PFSK-1 (cell line): Measurements from ENCODE around the gene VAV3.

Experiments
- FOXP2 ChIP-seq: optimal IDR thresholded peaks from 2 replicates; pipeline ENCODE3; 2011; ENCODE audit warnings: borderline replicate concordance, control low read depth, inconsistent platforms; ENCODE audit not compliant: insufficient read depth; ENCODE audit errors: extremely low read length, extremely low read depth
- POLR2AphosphoS5 ChIP-seq: IDR thresholded peaks from 2 replicates; pipeline ENCODE4 v1.6.1; 2012; ENCODE audit warnings: low read depth, mild to moderate bottlenecking, control low read depth, low read length, moderate library complexity
- REST ChIP-seq, 2 experiments: IDR thresholded peaks; 2 replicates each; pipeline versions ENCODE4 v1.6.1 to v1.8.0; 2011 to 2012; ENCODE audit warnings: low read depth in 2 of 2, low read length in 2 of 2, control low read depth in 1 of 2, inconsistent platforms in 1 of 2, mild to moderate bottlenecking in 1 of 2, moderate library complexity in 1 of 2; ENCODE audit not compliant: insufficient read depth in 1 of 2
- SIN3A ChIP-seq: IDR thresholded peaks from 2 replicates; pipeline ENCODE4 v1.6.1; 2012; ENCODE audit warnings: mild to moderate bottlenecking, low read length, moderate library complexity, borderline replicate concordance; ENCODE audit not compliant: insufficient read depth
- TAF1 ChIP-seq: IDR thresholded peaks from 2 replicates; pipeline ENCODE4 v1.6.1; 2012; ENCODE audit warnings: low read length, control low read depth, borderline replicate concordance; ENCODE audit not compliant: insufficient read depth

DNA sequence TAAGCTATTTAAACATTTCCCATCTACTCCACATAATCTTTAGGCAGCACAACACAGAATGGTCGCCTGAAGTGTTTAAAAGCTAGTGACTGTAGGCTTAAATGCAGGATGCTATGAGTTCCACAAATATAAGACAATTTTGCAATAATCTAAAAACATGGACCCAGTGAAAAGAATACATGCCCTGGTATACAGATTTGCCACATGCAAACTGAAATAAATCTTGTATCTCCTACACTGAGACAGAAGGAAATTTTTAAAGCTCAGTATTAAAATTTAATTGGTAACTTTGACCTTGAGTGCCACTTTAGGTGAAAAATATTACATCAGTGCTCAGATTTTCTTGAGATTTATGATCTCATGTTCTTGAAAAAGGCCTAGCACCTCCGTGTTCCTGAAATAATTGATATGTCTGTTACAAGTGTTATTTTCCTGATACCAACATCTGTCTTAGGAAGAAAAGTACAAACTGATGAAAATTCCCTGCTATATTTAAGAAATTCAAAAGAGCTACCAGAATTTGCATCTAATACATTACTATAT is 285.5 kb downstream of the VAV3 start:
- TF ChIP-seq SIN3A (no peak), POLR2AphosphoS5 (no peak), REST (IDR thresholded peaks at IDR 0.05; ENCODE audit: insufficient read depth in 1 of 2, low read depth in 2 of 2, low read length in 2 of 2) (no peak), TAF1 (no peak), FOXP2 (no peak)
